ENCODE measurements around the gene ANP32A. TPM values are rescaled to one million over a fixed set of nuclear protein-coding genes. Genes with fewer than 3 reads are reported as not detected.

The ANP32A gene
- total and polyA plus RNA-seq, 2 experiments from 2014 or later: 140 to 278 TPM

GRCh38 chr15:68792901-68793766 lies 27.6 kb downstream of the ANP32A start:
- peak overlapping the region; percentile 16 for H3K27ac ChIP-seq
- H3K27me3 ChIP-seq: no peaks in the 10 kb centered on the region
- peaks cover 79% of the 10 kb centered on the region for H3K4me1 ChIP-seq (ENCODE audit: low read depth)
- H3K4me3 ChIP-seq: no peak overlapping the region
- peak in 1 of 2 donors; percentile 31 for DNase-seq (ENCODE audit: low read depth in 1 of 2, low spot score in 1 of 2)
- no peaks in the 10 kb centered on the region for H3K36me3 ChIP-seq
- no peak for TF ChIP-seq CTCF (IDR thresholded peaks at IDR 0.05; ENCODE audit: low read depth, low read length)
- H3K9me3 ChIP-seq (ENCODE audit: low read depth): no peaks in the 10 kb centered on the region

GRCh38 chr15:68791431-68792283 lies 29.0 kb downstream of the ANP32A start:
- no peaks in the 10 kb centered on the region for H3K27me3 ChIP-seq
- TF ChIP-seq CTCF (IDR thresholded peaks at IDR 0.05; ENCODE audit: low read depth, low read length): no peak
- H3K4me3 ChIP-seq: no peak overlapping the region
- peaks cover 10% of the 10 kb centered on the region for H3K36me3 ChIP-seq
- peaks cover 69% of the 10 kb centered on the region for H3K4me1 ChIP-seq (ENCODE audit: low read depth)
- H3K27ac ChIP-seq: no peak overlapping the region
- DNase-seq (ENCODE audit: low read depth in 1 of 2, low spot score in 1 of 2): no peak
- no peaks in the 10 kb centered on the region for H3K9me3 ChIP-seq (ENCODE audit: low read depth)

GRCh38 chr15:68790910-68791309 lies 29.8 kb downstream of the ANP32A start:
- Histone ChIP-seq H3K27me3 (no peaks in the 10 kb centered on the region), H3K9me3 (ENCODE audit: low read depth) (no peaks in the 10 kb centered on the region), H3K27ac (peak overlapping the region; percentile 64), H3K4me3 (no peak overlapping the region), H3K36me3 (peaks cover 10% of the 10 kb centered on the region), H3K4me1 (ENCODE audit: low read depth) (peaks cover 64% of the 10 kb centered on the region)
- no peak for DNase-seq (ENCODE audit: low read depth in 1 of 2, low spot score in 1 of 2)
- no peak for TF ChIP-seq CTCF (IDR thresholded peaks at IDR 0.05; ENCODE audit: low read depth, low read length)

GRCh38 chr15:68790242-68790575 lies 30.5 kb downstream of the ANP32A start:
- peaks cover 10% of the 10 kb centered on the region for H3K36me3 ChIP-seq
- no peak for DNase-seq (ENCODE audit: low read depth in 1 of 2, low spot score in 1 of 2)
- no peaks in the 10 kb centered on the region for H3K27me3 ChIP-seq
- no peak overlapping the region for H3K4me3 ChIP-seq
- H3K27ac ChIP-seq: peak overlapping the region; percentile 64
- no peaks in the 10 kb centered on the region for H3K9me3 ChIP-seq (ENCODE audit: low read depth)
- peaks cover 59% of the 10 kb centered on the region for H3K4me1 ChIP-seq (ENCODE audit: low read depth)
- TF ChIP-seq CTCF (IDR thresholded peaks at IDR 0.05; ENCODE audit: low read depth, low read length): no peak

GRCh38 chr15:68789534-68790241 lies 31.0 kb downstream of the ANP32A start:
- peaks cover 53% of the 10 kb centered on the region for H3K4me1 ChIP-seq (ENCODE audit: low read depth)
- peak; percentile 50 to 58 for DNase-seq (ENCODE audit: low read depth in 1 of 2, low spot score in 1 of 2)
- peak overlapping the region; percentile 64 for H3K27ac ChIP-seq
- no peaks in the 10 kb centered on the region for H3K9me3 ChIP-seq (ENCODE audit: low read depth)
- TF ChIP-seq CTCF (IDR thresholded peaks at IDR 0.05; ENCODE audit: low read depth, low read length): no peak
- no peak overlapping the region for H3K4me3 ChIP-seq
- H3K27me3 ChIP-seq: no peaks in the 10 kb centered on the region
- H3K36me3 ChIP-seq: peaks cover 15% of the 10 kb centered on the region
